Right atrium auricular region (tissue), 2 donors: Measurements from ENCODE around the gene LMBRD1. TPM values are rescaled to one million over a fixed set of nuclear protein-coding genes. Genes with fewer than 3 reads are reported as not detected.

Source experiments
- DNase-seq: peaks from one replicate; pipeline ENCODE4 v3.0.0-alpha.2; 2019; ENCODE audit warnings: low spot score
- H3K27ac ChIP-seq, 2 donors: fragments of 200-600 bp; sonication (generic); 1 replicate in 1 of 2; 2 replicates in 1 of 2; pipeline ENCODE4 v1.5.1; 2016 to 2019
- H3K27me3 ChIP-seq, 2 donors: fragments of 200-600 bp; sonication (generic); one replicate each; pipeline versions ENCODE4 v1.5.1 to v1.6.0; 2017 to 2019
- H3K36me3 ChIP-seq: fragments of 200-600 bp; sonication (generic); one replicate; pipeline ENCODE4 v1.5.1; 2016
- H3K4me1 ChIP-seq, 2 donors: fragments of 200-600 bp; sonication (generic); one replicate each; pipeline versions ENCODE4 v1.5.1 to v1.6.0; 2017 to 2019
- H3K4me3 ChIP-seq, 2 donors: fragments of 200-600 bp; sonication (generic); 1 replicate in 1 of 2; 2 replicates in 1 of 2; pipeline ENCODE4 v1.5.1; 2017 to 2019; ENCODE audit warnings: mild to moderate bottlenecking in 1 of 2, moderate library complexity in 1 of 2
- H3K9me3 ChIP-seq, 2 donors: fragments of 200-600 bp; sonication (generic); one replicate each; pipeline ENCODE4 v1.5.1; 2019
- total RNA-seq, 2 donors: library from RNA; depleted of rRNA; stranded (reverse); fragments of >200 nt; gene quantifications; one replicate each; pipeline ENCODE4 v1.1.0, GENCODE V29; 2016
- TF ChIP-seq, protein P1 (sequence below), 2 donors: fragments of 200-600 bp; sonication (generic); IDR thresholded peaks; one replicate each; pipeline ENCODE4 v1.5.1; 2019; ENCODE audit warnings: antibody characterized with exemption in 2 of 2

Gene LMBRD1
- total RNA-seq, 2 donors from 2014 or later: 46.9 to 50.0 TPM

DNA sequence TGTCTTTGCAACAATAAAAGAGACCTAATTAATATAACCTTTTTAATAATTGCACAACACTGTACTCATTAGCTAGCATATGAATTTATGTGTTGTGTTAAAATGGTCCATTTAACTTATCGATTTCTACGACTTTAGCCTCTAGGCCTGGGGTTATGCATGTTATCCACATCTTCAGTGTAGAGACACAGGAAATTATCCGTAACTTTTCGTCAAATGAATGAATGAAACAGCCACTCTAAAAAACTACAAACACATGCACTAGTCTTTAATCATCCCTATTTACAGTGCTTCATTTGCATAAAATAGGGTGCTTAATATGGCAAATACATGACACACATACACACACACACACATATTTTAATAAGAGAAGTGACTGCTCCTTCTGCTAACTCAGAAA, 22.3 kb upstream of the LMBRD1 start:
- H3K27me3 ChIP-seq: no peaks in the 10 kb centered on the region
- no peak for DNase-seq
- no peaks in the 10 kb centered on the region for H3K4me1 ChIP-seq
- no peak overlapping the region for H3K4me3 ChIP-seq
- no peaks in the 10 kb centered on the region for H3K36me3 ChIP-seq
- TF ChIP-seq, protein P1, sequence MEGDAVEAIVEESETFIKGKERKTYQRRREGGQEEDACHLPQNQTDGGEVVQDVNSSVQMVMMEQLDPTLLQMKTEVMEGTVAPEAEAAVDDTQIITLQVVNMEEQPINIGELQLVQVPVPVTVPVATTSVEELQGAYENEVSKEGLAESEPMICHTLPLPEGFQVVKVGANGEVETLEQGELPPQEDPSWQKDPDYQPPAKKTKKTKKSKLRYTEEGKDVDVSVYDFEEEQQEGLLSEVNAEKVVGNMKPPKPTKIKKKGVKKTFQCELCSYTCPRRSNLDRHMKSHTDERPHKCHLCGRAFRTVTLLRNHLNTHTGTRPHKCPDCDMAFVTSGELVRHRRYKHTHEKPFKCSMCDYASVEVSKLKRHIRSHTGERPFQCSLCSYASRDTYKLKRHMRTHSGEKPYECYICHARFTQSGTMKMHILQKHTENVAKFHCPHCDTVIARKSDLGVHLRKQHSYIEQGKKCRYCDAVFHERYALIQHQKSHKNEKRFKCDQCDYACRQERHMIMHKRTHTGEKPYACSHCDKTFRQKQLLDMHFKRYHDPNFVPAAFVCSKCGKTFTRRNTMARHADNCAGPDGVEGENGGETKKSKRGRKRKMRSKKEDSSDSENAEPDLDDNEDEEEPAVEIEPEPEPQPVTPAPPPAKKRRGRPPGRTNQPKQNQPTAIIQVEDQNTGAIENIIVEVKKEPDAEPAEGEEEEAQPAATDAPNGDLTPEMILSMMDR (IDR thresholded peaks at IDR 0.05): no peak
- no peaks in the 10 kb centered on the region for H3K9me3 ChIP-seq
- H3K27ac ChIP-seq: no peak overlapping the region

DNA sequence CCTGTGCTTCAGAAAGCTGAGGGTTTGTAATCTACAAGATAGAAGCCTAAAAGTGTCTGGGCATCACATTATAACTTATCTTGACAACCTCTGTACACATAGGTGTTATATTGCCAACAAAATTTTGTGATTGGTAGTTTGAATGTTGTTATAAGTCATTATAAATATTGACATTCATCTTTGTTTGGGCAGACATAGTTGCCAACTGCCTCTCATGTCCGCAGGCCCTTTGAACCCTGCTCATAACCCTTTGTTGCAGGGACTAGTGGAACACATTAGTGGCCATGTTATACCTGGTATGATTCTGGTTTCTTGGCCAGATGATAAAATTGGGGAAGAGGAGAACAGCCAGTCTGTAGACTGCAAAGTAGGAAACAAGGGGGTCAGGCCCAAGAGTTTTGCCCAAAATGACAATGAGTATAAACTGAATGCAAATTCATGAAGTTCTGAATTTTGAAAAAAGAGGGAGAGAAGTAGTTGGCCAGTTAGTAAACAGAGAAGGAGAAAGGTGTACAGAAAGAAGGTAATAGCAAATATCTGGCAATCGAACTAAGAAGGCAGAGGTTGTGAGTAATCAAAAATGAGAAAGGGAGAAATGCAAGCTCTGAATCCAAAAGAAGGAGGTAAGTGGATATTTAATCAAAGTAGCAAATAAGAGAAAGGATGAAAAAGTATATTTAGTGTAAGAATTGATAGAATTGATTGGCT, 21.6 kb upstream of the LMBRD1 start:
- DNase-seq: no peak
- H3K9me3 ChIP-seq: no peaks in the 10 kb centered on the region
- no peak overlapping the region for H3K4me3 ChIP-seq
- no peaks in the 10 kb centered on the region for H3K4me1 ChIP-seq
- TF ChIP-seq, protein P1 (IDR thresholded peaks at IDR 0.05): no peak
- no peaks in the 10 kb centered on the region for H3K27me3 ChIP-seq
- H3K36me3 ChIP-seq: no peaks in the 10 kb centered on the region
- no peak overlapping the region for H3K27ac ChIP-seq

DNA sequence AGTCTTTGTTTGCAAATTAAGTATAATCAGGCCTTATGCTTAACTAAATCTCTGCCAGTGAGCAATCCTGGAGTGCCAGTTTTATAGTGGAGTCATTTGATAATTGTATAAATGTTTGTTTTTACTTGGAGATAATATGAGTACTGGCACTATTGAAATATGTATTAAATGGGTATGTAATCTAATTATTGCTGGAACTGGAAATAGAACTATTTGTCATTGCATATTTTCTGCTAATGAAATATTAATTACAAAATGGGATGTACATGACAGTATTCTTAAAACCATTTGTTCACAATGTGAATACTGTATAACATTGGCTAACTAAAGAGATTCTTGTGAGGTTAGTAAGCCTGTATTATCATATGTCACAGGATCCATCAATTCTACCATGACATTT, 20.5 kb upstream of the LMBRD1 start:
- no peak overlapping the region for H3K4me3 ChIP-seq
- no peaks in the 10 kb centered on the region for H3K36me3 ChIP-seq
- H3K4me1 ChIP-seq: no peaks in the 10 kb centered on the region
- no peaks in the 10 kb centered on the region for H3K9me3 ChIP-seq
- DNase-seq: no peak
- no peaks in the 10 kb centered on the region for H3K27me3 ChIP-seq
- TF ChIP-seq, protein P1 (IDR thresholded peaks at IDR 0.05): no peak
- H3K27ac ChIP-seq: no peak overlapping the region

DNA sequence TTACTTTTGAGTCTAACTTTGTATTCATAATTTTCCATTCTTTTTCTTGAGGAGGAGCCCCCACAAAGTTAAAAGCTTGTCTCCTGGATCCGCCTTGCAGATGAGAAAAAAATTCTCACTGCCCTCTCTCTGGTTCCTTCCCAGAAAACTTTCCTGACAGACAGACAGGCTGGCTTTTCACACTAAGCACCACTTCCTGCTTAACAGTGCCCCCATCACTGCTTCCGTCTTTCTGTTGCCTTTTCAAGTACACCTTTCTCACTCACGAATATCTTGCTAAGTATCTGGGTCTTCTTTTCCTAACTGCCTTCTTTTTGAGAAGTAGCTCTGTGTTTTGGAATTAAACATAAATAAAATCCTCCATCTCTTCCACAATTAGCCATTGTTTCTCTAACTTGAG, 19.8 kb upstream of the LMBRD1 start:
- Histone ChIP-seq H3K4me1 (no peaks in the 10 kb centered on the region), H3K27ac (no peak overlapping the region), H3K36me3 (no peaks in the 10 kb centered on the region), H3K27me3 (no peaks in the 10 kb centered on the region), H3K4me3 (no peak overlapping the region), H3K9me3 (no peaks in the 10 kb centered on the region)
- DNase-seq: no peak
- TF ChIP-seq, protein P1 (IDR thresholded peaks at IDR 0.05): no peak

DNA sequence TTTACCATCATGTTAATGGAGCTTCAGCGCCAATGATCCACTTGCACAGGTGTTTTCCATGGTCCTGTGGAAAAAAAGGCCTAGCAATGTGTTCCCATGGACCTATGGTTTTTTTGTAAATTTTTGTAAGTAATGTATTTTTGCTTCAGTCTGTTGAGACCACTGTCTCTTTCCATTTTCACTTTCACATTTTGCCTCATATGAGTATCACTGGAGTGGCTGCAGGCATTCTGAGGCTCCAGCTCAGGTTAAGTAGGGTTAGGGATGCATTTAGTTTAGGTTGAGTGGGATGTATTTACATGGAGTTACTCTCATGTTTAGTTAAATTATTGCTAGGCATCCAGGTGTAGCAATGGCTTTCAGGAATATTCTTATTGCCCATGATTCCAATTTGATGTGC, 19.2 kb upstream of the LMBRD1 start:
- H3K4me3 ChIP-seq: no peak overlapping the region
- no peak for DNase-seq
- no peaks in the 10 kb centered on the region for H3K9me3 ChIP-seq
- TF ChIP-seq, protein P1 (IDR thresholded peaks at IDR 0.05): no peak
- no peaks in the 10 kb centered on the region for H3K36me3 ChIP-seq
- no peaks in the 10 kb centered on the region for H3K4me1 ChIP-seq
- H3K27ac ChIP-seq: no peak overlapping the region
- no peaks in the 10 kb centered on the region for H3K27me3 ChIP-seq

DNA sequence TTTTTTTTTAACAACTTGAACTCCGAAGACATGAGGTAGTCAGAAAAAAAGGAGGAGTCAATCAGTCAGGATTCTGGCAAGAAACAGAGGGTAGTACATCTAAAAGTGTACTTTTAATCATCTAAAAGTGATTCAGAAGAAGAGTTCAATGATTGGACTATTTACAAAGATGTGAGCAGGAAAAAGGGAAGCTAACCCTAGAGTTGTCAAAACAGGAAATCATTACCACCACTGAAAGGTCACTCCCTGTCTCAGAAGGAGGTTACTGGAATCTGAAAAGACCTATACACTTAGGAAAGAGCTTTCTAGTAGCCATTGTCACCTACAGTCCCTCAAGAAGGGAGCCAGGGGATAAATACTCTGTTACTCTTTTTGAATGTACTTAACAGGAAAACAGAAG, 16.7 kb upstream of the LMBRD1 start:
- DNase-seq: no peak
- TF ChIP-seq, protein P1 (IDR thresholded peaks at IDR 0.05): no peak
- Histone ChIP-seq H3K27me3 (no peaks in the 10 kb centered on the region), H3K27ac (no peak overlapping the region), H3K9me3 (no peaks in the 10 kb centered on the region), H3K36me3 (no peaks in the 10 kb centered on the region), H3K4me1 (no peaks in the 10 kb centered on the region), H3K4me3 (no peak overlapping the region)
